Stimulated activated CD4-positive, alpha-beta T cell treated with anti-CD3 and anti-CD28 coated beads, Interleukin-12 subunit alpha, Interleukin-12 subunit beta, amount 100 ng/mL, for 48 hours (primary cell): ENCODE results near the gene SLC9B2.
A peak's percentile ranks its signal among the peaks of the same experiment; 100 is the strongest.
"Not testable (repeated sequence)": the region's sequence is repeated elsewhere in the genome, so short reads cannot be mapped to it uniquely, and the experiment has no call there.

Experiments used
- DNase-seq, 3 donors: peaks; one replicate each; pipeline ENCODE4 v3.0.0-alpha.2; 2020; ENCODE audit warnings: low read depth in 2 of 3, low spot score in 1 of 3

SLC9B2 gene

GRCh38 chr4:103021120-103021519 lies 55.4 kb downstream of the SLC9B2 start:
- DNase-seq, result no peak

- peak; percentile 90 to 93 (median 91) for DNase-seq
Observed at GRCh38 chr4:103019308-103020124, 57.0 kb downstream of the SLC9B2 start, which contains the start of gene SLC9B1. SLC9B1 (minus strand) TSS chr4:103019705; CDS start chr4:102991711, 27,994 bp downstream.

- no peak for DNase-seq
Observed at GRCh38 chr4:103018391-103019307, 57.9 kb downstream of the SLC9B2 start.

GRCh38 chr4:103012551-103012950 lies 64.0 kb downstream of the SLC9B2 start:
- no peak for DNase-seq

- DNase-seq, result no peak
Observed at GRCh38 chr4:103012060-103012459, 64.5 kb downstream of the SLC9B2 start.

- DNase-seq, result no peak
Observed at GRCh38 chr4:103011378-103012025, 65.1 kb downstream of the SLC9B2 start.

- DNase-seq, result no peak
Observed at GRCh38 chr4:103010804-103011203, 65.8 kb downstream of the SLC9B2 start.

DNA sequence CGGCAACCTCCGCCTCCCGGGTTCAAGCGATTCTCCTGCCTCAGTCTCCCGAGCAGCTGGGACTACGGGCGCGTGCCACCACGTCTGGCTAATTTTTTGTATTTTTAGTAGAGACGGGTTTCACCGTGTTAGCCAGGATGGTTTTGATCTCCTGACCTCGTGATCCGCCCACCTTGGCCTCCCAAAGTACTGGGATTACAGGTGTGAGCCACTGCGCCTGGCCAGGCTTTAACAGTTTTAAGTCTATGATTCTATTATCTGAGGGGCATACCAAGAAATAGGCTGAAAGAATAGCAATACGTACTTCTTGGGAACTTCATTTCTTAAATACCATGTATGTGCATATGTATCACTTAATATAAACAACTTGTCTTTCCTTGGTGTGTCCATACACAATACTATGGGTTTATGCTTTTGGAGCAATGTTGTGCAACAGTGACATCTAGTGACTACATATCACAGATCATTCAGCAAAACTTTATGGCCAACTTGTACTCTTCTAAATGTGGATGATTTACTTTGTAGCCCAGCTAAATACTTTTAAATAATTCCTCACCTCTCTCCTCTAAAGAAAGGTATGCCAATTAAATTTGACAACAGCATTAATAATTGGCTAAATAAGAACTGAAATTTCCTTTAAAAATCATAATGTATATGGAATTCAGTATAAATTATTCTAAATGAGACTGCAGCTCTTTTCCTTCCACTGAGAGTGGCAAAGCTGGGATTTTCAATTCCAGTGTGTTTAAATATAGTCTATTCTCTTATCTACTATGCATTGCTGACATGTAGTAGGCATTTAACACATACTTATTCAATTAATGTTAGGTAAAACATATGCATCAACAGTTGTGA lies 67.5 kb downstream of the SLC9B2 start:
- peak in 1 of 3 donors; percentile 42 for DNase-seq

- no peak for DNase-seq
Observed at GRCh38 chr4:103002551-103002950, 74.0 kb downstream of the SLC9B2 start.

- DNase-seq, result no peak
Observed at GRCh38 chr4:102994803-102995202, 81.8 kb downstream of the SLC9B2 start.

- DNase-seq, result not testable (repeated sequence)
Observed at GRCh38 chr4:102993985-102994384, 82.6 kb downstream of the SLC9B2 start.

DNA sequence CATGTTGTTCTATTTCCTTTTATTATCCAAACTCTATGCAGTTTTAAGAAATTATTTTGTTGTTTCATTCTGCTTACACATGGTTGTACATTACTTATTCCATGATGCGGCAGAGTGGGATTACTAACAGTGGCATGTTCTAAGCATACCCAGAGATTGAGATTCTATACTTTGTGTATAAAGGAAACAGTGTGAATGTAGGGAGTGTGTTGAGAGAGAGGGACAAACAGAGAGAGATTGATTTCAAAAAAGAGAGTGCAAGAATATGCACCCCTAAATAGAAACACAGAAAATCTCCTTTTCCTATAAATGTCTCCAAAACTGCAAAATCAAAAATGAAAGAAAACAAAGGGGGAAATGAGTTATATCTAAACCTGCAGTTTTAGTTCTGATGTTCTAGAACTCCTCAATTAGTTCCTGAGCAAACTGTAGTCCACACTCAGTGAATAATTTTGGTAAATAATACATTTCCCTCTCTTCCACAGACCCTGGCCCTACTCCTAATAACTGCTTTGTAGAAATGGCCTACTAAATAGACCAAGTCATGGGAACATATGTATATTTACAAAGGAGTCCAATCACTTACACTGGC lies 88.0 kb downstream of the SLC9B2 start:
- no peak for DNase-seq

DNA sequence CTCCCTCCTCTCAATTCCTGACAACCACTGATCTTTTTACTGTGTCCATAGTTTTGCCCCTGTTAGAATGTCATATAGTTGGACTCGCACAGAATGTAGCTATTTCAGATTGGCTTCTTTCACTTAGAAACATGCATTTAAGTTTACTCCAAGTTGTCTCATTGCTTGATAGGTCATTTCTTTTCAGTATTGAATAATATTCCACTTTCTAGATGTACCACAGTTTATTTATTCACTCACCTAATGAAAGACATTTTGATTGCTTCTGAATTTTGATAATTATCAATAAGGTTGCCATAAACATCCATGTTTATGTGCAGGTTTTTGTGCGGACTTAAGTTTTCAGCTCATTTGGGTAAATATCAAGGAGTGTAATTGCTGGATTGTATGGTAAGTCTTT lies 95.6 kb downstream of the SLC9B2 start:
- DNase-seq, result no peak
